NCI-H1092 (cell line): ENCODE results near the gene SEC11A.
"Not testable (repeated sequence)": the region's sequence is repeated elsewhere in the genome, so short reads cannot be mapped to it uniquely, and the experiment has no call there.

Source experiments
- DNase-seq: peaks from one replicate; lab custom pipeline; 2025; lab: John Stamatoyannopoulos, UW

SEC11A gene

DNA sequence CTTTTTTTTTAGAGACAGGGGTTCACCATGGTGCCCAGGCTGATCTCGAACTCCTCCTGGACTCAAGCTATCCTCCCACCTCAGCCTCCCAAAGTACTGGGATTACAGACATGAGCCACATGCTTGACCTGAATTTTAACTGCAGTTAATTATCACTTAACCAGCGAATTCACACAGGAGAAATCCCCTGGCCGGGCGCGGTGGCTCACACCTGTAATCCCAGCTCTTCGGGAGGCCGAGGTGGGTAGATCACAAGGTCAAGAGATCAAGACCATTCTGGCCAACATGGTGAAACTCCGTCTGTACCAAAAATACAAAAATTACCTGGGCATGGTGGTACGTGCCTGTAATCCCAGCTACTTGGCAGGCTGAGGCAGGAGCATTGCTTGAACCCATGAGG, 74.1 kb downstream of the SEC11A start:
- DNase-seq, result not testable (repeated sequence)

DNA sequence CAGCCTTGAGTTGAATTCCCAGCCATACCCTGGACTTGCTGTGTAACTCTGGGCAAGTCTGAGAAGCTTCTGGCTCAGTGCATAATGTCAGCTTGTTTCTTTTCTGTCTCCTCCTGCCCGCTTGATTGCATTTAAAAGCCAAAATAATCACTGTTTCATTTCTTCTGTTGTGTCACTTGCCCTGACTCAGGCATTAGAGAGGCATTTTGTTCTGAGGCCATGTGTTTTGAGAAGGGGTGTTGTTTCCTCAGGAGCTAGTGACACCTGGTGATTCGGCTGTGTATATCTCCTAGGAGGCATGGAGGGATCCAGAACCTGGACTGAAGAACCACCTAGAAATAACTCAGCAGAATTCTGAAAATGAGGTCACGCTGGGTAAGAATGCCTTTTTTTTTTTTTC, 77.8 kb downstream of the SEC11A start:
- DNase-seq, result no peak

DNA sequence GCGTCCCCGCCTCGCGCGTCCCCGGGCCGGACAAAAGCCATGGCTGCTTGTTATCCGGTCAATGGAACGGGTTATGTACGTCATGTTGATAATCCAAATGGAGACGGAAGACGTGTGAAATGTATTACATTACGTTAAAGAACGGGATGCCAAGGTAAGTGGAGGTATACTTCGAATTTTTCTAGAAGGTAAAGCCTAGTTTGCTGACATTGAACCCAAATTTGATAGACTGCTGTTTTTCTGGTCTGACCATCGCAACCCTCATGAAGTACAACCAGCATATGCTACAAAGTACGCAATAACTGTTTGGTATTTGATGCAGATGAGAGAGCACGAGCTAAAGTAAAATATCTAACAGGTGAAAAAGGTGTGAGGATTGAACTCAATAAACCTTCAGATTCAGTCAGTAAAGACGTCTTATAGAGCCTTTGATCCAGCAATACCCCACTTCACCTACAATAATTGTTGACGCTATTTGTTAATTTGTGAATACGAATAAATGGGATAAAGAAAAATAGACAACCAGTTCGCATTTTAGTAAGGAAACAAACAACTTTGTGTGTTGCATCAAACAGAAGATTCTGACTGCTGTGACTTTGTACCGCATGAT, 81.6 kb downstream of the SEC11A start:
- DNase-seq, result no peak

DNA sequence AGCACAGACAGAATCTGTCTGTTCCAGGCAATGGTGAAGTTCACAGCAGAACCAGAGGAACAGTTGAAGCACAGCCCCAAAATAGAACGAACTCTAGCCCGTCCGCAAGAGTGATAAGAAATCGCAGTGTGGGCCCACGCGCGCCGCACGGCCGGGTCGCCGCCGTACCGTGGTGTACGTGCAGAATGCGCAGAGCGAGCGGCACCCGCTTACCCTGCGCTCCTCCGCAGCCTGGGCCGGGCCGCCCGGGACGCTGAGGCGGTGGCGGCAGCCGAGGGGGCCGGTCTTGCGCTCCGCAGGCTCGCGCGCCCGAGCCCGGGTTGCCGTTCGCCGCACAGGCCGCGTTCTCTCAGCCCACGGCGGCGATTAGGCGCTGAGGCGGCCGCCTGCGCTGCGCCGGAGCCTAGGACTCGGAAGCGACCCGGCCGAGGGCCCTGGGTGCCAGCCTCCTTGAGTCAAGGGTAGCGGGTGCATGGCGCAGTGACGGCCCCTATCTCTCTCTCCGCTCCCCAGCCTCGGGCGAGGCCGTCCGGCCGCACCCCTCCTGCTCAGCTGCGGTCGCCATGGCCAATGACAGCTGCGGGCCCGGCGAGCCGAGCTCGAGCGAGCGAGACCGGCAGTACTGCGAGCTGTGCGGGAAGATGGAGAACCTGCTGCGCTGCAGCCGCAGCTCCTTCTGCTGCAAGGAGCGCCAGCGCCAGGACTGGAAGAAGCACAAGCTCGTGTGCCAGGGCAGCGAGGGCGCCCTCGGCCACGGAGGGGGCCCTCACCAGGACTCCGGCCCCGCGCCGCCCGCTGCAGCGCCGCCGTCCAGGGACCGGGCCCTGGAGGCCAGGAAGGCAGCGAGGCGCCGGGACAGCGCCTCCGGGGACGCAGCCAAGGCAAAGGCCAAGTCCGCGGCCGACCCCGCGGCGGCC, 82.4 kb downstream of the SEC11A start:
- DNase-seq, result peak; percentile 25

- DNase-seq, result no peak
Observed at GRCh38 chr15:84631706-84632272, 84.2 kb downstream of the SEC11A start.

DNA sequence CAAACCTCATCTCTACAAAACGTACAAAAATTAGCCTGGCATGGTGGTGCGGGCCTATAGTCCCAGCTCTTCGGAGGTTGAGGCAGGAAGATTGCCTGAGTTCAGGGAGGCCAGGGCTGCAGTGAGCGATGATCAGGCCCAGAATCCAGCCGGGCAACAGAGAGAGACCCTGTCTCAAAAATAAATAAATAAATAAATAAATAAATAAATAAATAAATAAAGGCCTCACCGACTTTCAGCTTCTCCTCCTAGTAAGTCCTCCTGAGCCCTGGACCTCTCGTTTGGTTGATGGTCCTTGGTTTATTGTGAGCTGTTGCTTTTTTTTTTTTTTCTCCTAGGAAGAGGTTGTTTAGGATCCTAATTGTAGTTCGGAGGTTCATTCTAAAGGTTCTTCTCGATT, 86.9 kb downstream of the SEC11A start:
- DNase-seq, result no peak

DNA sequence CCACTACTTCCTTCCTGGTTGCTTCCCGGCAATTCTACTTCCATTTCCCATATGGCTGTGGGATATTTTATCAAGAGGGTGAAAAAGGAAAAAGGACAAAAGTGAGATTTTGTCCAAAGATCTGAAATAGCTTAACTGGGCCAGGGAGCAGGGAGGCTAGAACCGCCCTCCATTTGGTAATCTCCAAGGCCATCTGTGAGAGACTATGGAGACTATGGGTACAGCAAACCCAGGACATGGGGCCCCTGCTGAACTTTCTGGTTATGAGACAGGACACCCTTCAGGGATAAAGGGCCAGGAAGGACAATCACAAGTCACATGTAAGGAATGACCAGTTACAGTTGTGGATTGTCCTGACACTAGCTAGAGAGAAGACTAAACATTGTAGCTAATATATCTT, 90.8 kb downstream of the SEC11A start:
- no peak for DNase-seq

DNA sequence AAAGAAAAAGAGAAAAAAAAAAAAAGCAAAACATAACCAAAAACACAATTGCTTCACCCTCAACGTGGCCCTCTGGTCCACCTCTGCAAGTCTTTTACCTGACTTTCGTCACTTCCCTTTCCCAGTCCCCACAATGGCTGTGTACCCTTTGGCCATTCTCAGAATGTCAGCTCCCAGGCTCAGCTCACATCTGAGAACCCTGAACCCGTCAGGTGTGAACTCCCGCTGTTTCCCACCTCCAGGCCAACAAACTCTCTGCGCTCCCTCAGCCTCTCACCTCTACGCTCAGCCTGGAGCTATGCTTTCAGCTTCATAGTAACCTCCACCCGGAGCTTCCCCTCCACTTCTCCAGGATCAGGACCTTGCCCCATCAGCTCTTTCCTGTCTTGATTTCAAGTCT, 91.6 kb downstream of the SEC11A start:
- no peak for DNase-seq

DNA sequence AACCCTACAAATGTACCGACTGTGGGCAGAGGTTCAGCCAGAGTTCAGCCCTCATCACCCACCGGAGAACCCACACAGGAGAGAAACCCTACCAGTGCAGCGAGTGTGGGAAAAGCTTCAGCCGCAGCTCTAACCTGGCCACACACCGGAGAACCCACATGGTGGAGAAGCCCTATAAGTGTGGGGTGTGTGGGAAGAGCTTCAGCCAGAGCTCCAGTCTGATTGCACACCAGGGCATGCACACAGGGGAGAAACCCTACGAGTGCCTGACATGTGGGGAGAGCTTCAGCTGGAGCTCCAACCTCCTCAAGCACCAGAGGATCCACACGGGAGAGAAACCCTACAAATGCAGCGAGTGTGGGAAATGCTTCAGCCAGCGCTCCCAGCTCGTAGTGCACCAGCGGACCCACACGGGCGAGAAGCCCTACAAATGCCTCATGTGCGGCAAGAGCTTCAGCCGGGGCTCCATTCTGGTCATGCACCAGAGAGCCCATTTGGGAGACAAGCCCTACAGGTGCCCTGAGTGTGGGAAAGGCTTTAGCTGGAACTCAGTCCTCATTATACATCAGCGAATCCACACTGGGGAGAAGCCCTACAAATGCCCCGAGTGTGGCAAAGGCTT, 94.5 kb downstream of the SEC11A start:
- no peak for DNase-seq

- no peak for DNase-seq
Observed at GRCh38 chr15:84620626-84621025, 95.3 kb downstream of the SEC11A start.
